ENCODE results near the gene MYO5C. TPM values are rescaled to one million over a fixed set of nuclear protein-coding genes. Genes with fewer than 3 reads are reported as not detected.

Gene MYO5C
- total and polyA plus RNA-seq, 2 of the 13 experiments (the other 11 are each of a cell fraction or from before 2014, with no cell fraction given), result 15.7 to 23.7 TPM

DNA sequence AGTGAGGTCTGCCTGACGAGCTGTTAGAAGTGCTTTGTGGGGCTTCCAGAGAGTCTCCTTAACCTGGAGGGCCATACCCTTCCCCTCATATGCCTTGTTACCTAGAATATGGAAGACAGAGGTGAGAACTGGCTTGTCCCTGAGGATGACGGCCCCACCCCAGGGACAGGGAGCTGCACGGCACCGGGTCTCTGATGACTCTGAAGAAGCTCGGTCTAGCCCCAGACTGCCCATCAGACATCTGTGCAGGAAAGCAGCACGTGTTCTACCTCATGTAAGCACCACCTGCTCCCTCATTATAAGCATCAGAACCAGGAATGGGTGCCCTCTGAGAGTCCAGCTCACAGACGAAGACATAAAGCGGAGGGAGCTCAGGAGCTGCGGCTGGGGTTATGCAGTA lies 18.0 kb downstream of the MYO5C start (continued):
- TF ChIP-seq NFKBIZ (CRISPR knock-in tag; IDR thresholded peaks at IDR 0.05), result no peak
- TF ChIP-seq ZNF75D (CRISPR knock-in tag; IDR thresholded peaks at IDR 0.05; ENCODE audit: borderline replicate concordance), result no peak

GRCh38 chr15:52276256-52276770 lies 19.3 kb downstream of the MYO5C start:
- H3K9ac ChIP-seq (ENCODE audit: insufficient read depth, low read depth, low read length), result no peak overlapping the region
- in situ Hi-C loops (cut with HindIII; ENCODE audit: extremely low pct_ligation_motif_present, low pct_unique_long_range_greater_than_20kb) (no loop called here), intact Hi-C loops (cut with micrococcal nuclease; ENCODE audit: unreplicated experiment) (no loop called here)
- H3K4me3 ChIP-seq (replicated peaks in 1 of 3; ENCODE audit: insufficient read depth in 1 of 3, low read depth in 2 of 3, low read length in 3 of 3), result no peak overlapping the region
- POLR2A ChIA-PET, result no interaction called here
- no peaks in the 10 kb centered on the region for H3K27me3 ChIP-seq (ENCODE audit: control insufficient read depth in 1 of 2, insufficient read depth in 2 of 2, low read length in 2 of 2)
- BruUV-seq (replicated peaks), result no TSS peak
- H2AFZ ChIP-seq (ENCODE audit: low read length), result no peak overlapping the region
- TF ChIP-seq ZNF878 (CRISPR knock-in tag; IDR thresholded peaks at IDR 0.05), result no peak
- TF ChIP-seq ZNF883 (CRISPR knock-in tag; IDR thresholded peaks at IDR 0.05; ENCODE audit: not compliant biosample characterization), result no peak
- TF ChIP-seq MYNN (CRISPR knock-in tag; IDR thresholded peaks at IDR 0.05; ENCODE audit: low read depth), result no peak
- no peak for TF ChIP-seq ZNF776 (CRISPR knock-in tag; IDR thresholded peaks at IDR 0.05)
- no peak for TF ChIP-seq ZFP36 (IDR thresholded peaks at IDR 0.05; ENCODE audit: borderline replicate concordance, low read depth, low read length, partially characterized antibody)
- TF ChIP-seq ATF3 (CRISPR knock-in tag; IDR thresholded peaks at IDR 0.05), result no peak
- no peak for TF ChIP-seq ZNF343 (CRISPR knock-in tag; IDR thresholded peaks at IDR 0.05)
- TF ChIP-seq PHF21A (CRISPR knock-in tag; IDR thresholded peaks at IDR 0.05), result no peak
- no peak for TF ChIP-seq ZNF781 (CRISPR knock-in tag; IDR thresholded peaks at IDR 0.05; ENCODE audit: borderline replicate concordance, not compliant biosample characterization)
- TF ChIP-seq MTA3 (CRISPR knock-in tag; IDR thresholded peaks at IDR 0.05), result no peak
- no peak for TF ChIP-seq MTA1 (CRISPR knock-in tag; IDR thresholded peaks at IDR 0.05; ENCODE audit: borderline replicate concordance)
- TF ChIP-seq EZH2 (conservative IDR thresholded peaks at IDR 0.05; ENCODE audit: low read depth, low read length), result no peak
- H3K79me2 ChIP-seq (ENCODE audit: insufficient read depth, low read length), result no peaks in the 10 kb centered on the region
- DNase-seq (ENCODE audit: low spot score) (no peak), ATAC-seq (no peak), FAIRE-seq (no peak)
- WGBS (ENCODE audit: low lambda C conversion rate), result 99% methylated on average over 7 of the region's 7 CpGs
- CTCF ChIA-PET (ENCODE audit: low intra/inter-chr PET ratio, low total read pairs), result no interaction called here
- peaks cover 16% of the 10 kb centered on the region for H3K4me1 ChIP-seq (ENCODE audit: insufficient read depth, low read length)
- H3K27ac ChIP-seq (ENCODE audit: extremely low read length, insufficient read depth, low read length), result no peak overlapping the region
- H3K9me3 ChIP-seq (ENCODE audit: low read length), result no peaks in the 10 kb centered on the region
- no peaks in the 10 kb centered on the region for H4K20me1 ChIP-seq (ENCODE audit: insufficient read depth, low read length)
- H3K4me2 ChIP-seq (ENCODE audit: low read depth, low read length), result no peak overlapping the region
- peaks cover 26 to 79% of the 10 kb centered on the region in 2 experiments for H3K36me3 ChIP-seq (replicated peaks in 1 of 2; ENCODE audit: control insufficient read depth in 1 of 2, insufficient read depth in 2 of 2, low read length in 2 of 2)
